PC-9 (cell line): Measurements from ENCODE around the gene ENAH. TPM values are rescaled to one million over a fixed set of nuclear protein-coding genes. Genes with fewer than 3 reads are reported as not detected.

Experiments used
- BruUV-seq: library from RNA; stranded (reverse); fragments of 400-500 nt; replicated peaks from 2 replicates; lab custom pipeline; 2021; lab: Mats Ljungman, UMichigan
- CTCF ChIA-PET: fragments of 300-600 bp; sonication (Branson Sonifier 250); formaldehyde crosslinking; loops from one replicate; lab custom pipeline; 2022; ENCODE audit warnings: antibody characterized with exemption; lab: Charles Lee
- POLR2A ChIA-PET: fragments of 300-600 bp; sonication (Branson Sonifier 250); formaldehyde crosslinking; loops from one replicate; lab custom pipeline; 2022; ENCODE audit warnings: antibody characterized with exemption; ENCODE audit not compliant: unreplicated experiment; lab: Charles Lee
- DNase-seq, 2 experiments: peaks; one replicate each; pipeline versions ENCODE4 v3.0.0 to v3.0.0-alpha.2; 2015 to 2022; ENCODE audit warnings: mixed read lengths in 1 of 2
- H2AFZ ChIP-seq: fragments of 200-600 bp; sonication (generic); 2 replicates; pipeline ENCODE4 v1.8.1; 2017; ENCODE audit warnings: antibody characterized with exemption
- H3F3A ChIP-seq: fragments of 200-600 bp; sonication (generic); 2 replicates; pipeline ENCODE4 v1.8.1; 2017; ENCODE audit warnings: antibody characterized with exemption, mild to moderate bottlenecking, low read depth; ENCODE audit not compliant: insufficient read depth
- H3K27ac ChIP-seq: fragments of 200-600 bp; sonication (generic); 2 replicates; pipeline ENCODE4 v1.6.1; 2016; ENCODE audit warnings: mixed run types
- H3K27me3 ChIP-seq: fragments of 200-600 bp; sonication (generic); 2 replicates; pipeline ENCODE4 v1.6.1; 2016; ENCODE audit warnings: low read depth, mixed run types; ENCODE audit not compliant: insufficient read depth
- H3K36me3 ChIP-seq: fragments of 200-600 bp; sonication (generic); 2 replicates; pipeline ENCODE4 v1.6.1; 2016; ENCODE audit warnings: low read depth, mixed run types
- H3K4me1 ChIP-seq: fragments of 200-600 bp; sonication (generic); replicated peaks from 2 replicates; pipeline ENCODE4 v1.6.1; 2016; ENCODE audit warnings: mixed run types; ENCODE audit not compliant: insufficient read depth
- H3K4me2 ChIP-seq: fragments of 200-600 bp; sonication (generic); 2 replicates; pipeline ENCODE4 v1.6.1; 2017; ENCODE audit warnings: mixed run types
- H3K4me3 ChIP-seq: fragments of 200-600 bp; sonication (generic); 2 replicates; pipeline ENCODE4 v1.6.1; 2016; ENCODE audit warnings: mixed run types
- H3K79me2 ChIP-seq: fragments of 200-600 bp; sonication (generic); 2 replicates; pipeline ENCODE4 v1.6.1; 2017; ENCODE audit warnings: low read depth, mixed run types
- H3K9me2 ChIP-seq: fragments of 200-600 bp; sonication (generic); 2 replicates; pipeline ENCODE4 v1.8.1; 2017; ENCODE audit warnings: mild to moderate bottlenecking; ENCODE audit not compliant: insufficient read depth
- H3K9me3 ChIP-seq: fragments of 200-600 bp; sonication (generic); 2 replicates; pipeline ENCODE4 v1.8.1; 2016; ENCODE audit warnings: low read depth; ENCODE audit not compliant: insufficient read depth
- H4K20me1 ChIP-seq: fragments of 200-600 bp; sonication (generic); 2 replicates; pipeline ENCODE4 v1.8.1; 2017; ENCODE audit not compliant: insufficient read depth
- CTCF ChIP-seq: fragments of 200-600 bp; sonication (generic); conservative IDR thresholded peaks from 2 replicates; pipeline ENCODE4 v1.6.1; 2017; ENCODE audit warnings: mixed run types, antibody characterized with exemption, mild to moderate bottlenecking, moderate library complexity
- EZH2 ChIP-seq: fragments of 200-600 bp; sonication (generic); IDR thresholded peaks from 2 replicates; pipeline ENCODE4 v1.8.0; 2017; ENCODE audit warnings: antibody characterized with exemption, low read depth
- intact Hi-C: fragments of 100-400 bp; cut with micrococcal nuclease; formaldehyde crosslinking; loops from one replicate; pipeline ENCODE4 v1.10.0; 2022; ENCODE audit not compliant: unreplicated experiment
- total RNA-seq: library from RNA; stranded (reverse); gene quantifications from 2 replicates; pipeline ENCODE4 v1.2.3, GENCODE V29; 2021

Gene ENAH
- total RNA-seq, 1 experiment from 2014 or later, result 167 TPM

DNA sequence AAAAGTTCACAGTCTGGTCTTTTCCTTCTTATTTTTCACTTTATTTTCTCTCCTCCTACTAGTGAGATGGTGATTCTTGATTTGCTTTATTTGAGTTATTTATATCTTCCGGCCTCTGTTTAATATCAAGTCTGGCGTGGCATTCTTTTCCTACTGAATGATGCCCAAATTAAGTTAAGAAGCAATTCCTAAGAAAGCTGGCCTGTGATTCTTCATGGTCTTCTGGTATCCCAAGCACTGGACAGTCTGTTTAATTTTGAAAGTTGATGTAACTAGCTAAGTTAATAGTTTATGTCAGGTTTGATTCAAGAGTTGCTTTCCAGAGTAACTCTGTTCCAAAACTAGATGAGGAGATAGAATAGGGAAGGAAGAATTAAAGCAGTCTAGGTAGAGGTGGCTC lies 9.2 kb upstream of the ENAH start:
- CTCF ChIA-PET, result no interaction called here
- no peak for TF ChIP-seq EZH2
- TF ChIP-seq CTCF, result no peak
- DNase-seq, result no peak

GRCh38 chr1:225660544-225660946 lies 7.6 kb upstream of the ENAH start:
- no peaks in the 10 kb centered on the region for H3K27me3 ChIP-seq
- H3K9me3 ChIP-seq, result no peaks in the 10 kb centered on the region
- CTCF ChIA-PET, result no interaction called here
- H3K79me2 ChIP-seq, result no peaks in the 10 kb centered on the region
- peaks cover 38% of the 10 kb centered on the region for H3K4me1 ChIP-seq
- H3F3A ChIP-seq, result peaks cover 27% of the 10 kb centered on the region
- intact Hi-C loops, result no loop called here
- TF ChIP-seq EZH2 (no peak), CTCF (no peak)
- no peaks in the 10 kb centered on the region for H3K36me3 ChIP-seq
- no peak for DNase-seq
- POLR2A ChIA-PET, result no interaction called here
- no peaks in the 10 kb centered on the region for H3K9me2 ChIP-seq
- no peak overlapping the region for H3K4me3 ChIP-seq
- no peak overlapping the region for H2AFZ ChIP-seq
- H3K4me2 ChIP-seq, result no peak overlapping the region
- no TSS peak for BruUV-seq
- H3K27ac ChIP-seq, result peak overlapping the region; percentile 21; the same call in 1 of the 2 replicates
- H4K20me1 ChIP-seq, result no peaks in the 10 kb centered on the region

More for the DNA sequence above, 9.2 kb upstream of the ENAH start:
- Histone ChIP-seq H3K9me3 (no peaks in the 10 kb centered on the region), H3K27me3 (no peaks in the 10 kb centered on the region), H3K4me2 (no peak overlapping the region), H3K79me2 (no peaks in the 10 kb centered on the region), H4K20me1 (no peaks in the 10 kb centered on the region), H3K9me2 (no peaks in the 10 kb centered on the region), H3K36me3 (no peaks in the 10 kb centered on the region), H3F3A (peaks cover 11% of the 10 kb centered on the region), H3K4me3 (no peak overlapping the region), H3K27ac (no peak overlapping the region), H2AFZ (no peak overlapping the region), H3K4me1 (peaks cover 21% of the 10 kb centered on the region)
- POLR2A ChIA-PET, result no interaction called here
- BruUV-seq, result no TSS peak
- intact Hi-C loops, result no loop called here

DNA sequence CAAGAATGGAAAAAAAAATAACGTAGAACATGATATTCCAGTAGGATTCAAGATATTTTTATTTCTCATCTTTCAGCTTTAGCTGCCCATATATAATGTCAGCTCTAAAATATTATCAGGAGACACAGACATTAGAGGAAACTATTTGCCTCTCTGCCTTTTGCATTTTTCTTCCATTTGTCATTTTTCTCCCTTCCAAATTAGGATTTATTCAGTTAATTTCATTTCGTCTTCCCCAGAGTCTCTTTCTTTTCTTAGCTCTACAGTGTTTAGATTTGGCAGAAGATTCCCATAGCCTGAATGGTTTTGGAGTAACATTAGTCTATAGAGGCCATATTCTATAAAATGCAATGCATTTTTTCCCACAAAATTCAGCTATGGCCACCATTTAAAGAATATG lies 5.1 kb upstream of the ENAH start:
- H3K27ac ChIP-seq, result peak overlapping the region; percentile 89
- H3K27me3 ChIP-seq, result no peaks in the 10 kb centered on the region
- H3K36me3 ChIP-seq, result no peaks in the 10 kb centered on the region
- H3K4me2 ChIP-seq, result peak overlapping the region; percentile 60
- H4K20me1 ChIP-seq, result no peaks in the 10 kb centered on the region
- TF ChIP-seq EZH2 (no peak), CTCF (no peak)
- H2AFZ ChIP-seq, result no peak overlapping the region
- H3K79me2 ChIP-seq, result no peaks in the 10 kb centered on the region
- H3K9me2 ChIP-seq, result no peaks in the 10 kb centered on the region
- ChIA-PET CTCF (no interaction called here), POLR2A (interaction anchor here (0.6 kb wide), 2 partner anchors 38 to 42 kb away, joined by 17 to 20 read pairs; no protein-coding TSS in a partner anchor)
- H3K4me1 ChIP-seq, result peaks cover 55% of the 10 kb centered on the region
- intact Hi-C loops, result loop anchor here (5.0 kb wide), 1 partner anchor 219 kb away; no protein-coding TSS in a partner anchor
- H3K9me3 ChIP-seq, result no peaks in the 10 kb centered on the region
- DNase-seq, result no peak
- no peak overlapping the region for H3K4me3 ChIP-seq
- no TSS peak for BruUV-seq
- H3F3A ChIP-seq, result peaks cover 47% of the 10 kb centered on the region
